ENCODE results near the gene FAM170B.

DNA sequence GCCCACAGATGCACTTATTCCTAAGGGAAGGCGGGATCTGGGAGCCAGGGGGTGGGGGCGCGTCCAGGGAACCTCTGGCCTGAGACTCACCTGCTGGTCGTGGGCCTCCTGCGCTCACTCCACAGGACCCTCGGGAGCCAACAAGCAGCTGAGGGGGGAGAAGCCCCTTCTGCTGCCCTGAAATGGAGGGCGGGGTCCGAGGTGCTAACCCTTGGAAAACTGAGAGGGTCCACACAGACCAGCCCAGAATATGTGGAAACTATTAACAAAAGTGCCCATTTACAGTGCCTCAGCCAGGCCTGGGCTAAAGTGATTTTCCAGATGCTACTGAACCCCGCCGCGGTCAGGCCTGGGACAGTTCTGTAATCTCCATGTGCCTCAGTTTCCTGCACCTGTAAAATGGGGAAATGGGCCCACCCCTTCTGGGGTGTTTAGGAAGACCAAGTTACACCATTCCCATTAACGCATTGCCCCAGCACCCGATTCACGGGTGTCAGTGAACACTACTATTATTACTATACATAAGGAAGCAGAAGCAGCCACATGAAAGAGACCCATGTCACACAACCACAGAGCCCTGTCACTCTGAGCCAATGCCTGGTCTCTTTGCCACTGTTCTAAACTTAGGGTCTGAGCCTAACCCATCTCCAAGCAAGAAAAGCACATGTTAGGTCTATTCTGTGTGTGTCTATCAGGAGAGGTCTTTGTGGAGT, 17.9 kb downstream of the FAM170B start:
- TF ChIP-seq, protein P1, sequence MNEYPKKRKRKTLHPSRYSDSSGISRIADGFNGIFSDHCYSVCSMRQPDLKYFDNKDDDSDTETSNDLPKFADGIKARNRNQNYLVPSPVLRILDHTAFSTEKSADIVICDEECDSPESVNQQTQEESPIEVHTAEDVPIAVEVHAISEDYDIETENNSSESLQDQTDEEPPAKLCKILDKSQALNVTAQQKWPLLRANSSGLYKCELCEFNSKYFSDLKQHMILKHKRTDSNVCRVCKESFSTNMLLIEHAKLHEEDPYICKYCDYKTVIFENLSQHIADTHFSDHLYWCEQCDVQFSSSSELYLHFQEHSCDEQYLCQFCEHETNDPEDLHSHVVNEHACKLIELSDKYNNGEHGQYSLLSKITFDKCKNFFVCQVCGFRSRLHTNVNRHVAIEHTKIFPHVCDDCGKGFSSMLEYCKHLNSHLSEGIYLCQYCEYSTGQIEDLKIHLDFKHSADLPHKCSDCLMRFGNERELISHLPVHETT (tag by site-specific recombination; IDR thresholded peaks at IDR 0.05), result no peak
- TF ChIP-seq, protein P2, sequence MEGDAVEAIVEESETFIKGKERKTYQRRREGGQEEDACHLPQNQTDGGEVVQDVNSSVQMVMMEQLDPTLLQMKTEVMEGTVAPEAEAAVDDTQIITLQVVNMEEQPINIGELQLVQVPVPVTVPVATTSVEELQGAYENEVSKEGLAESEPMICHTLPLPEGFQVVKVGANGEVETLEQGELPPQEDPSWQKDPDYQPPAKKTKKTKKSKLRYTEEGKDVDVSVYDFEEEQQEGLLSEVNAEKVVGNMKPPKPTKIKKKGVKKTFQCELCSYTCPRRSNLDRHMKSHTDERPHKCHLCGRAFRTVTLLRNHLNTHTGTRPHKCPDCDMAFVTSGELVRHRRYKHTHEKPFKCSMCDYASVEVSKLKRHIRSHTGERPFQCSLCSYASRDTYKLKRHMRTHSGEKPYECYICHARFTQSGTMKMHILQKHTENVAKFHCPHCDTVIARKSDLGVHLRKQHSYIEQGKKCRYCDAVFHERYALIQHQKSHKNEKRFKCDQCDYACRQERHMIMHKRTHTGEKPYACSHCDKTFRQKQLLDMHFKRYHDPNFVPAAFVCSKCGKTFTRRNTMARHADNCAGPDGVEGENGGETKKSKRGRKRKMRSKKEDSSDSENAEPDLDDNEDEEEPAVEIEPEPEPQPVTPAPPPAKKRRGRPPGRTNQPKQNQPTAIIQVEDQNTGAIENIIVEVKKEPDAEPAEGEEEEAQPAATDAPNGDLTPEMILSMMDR (tag by site-specific recombination; IDR thresholded peaks at IDR 0.05), result no peak
- TF ChIP-seq, protein P3, sequence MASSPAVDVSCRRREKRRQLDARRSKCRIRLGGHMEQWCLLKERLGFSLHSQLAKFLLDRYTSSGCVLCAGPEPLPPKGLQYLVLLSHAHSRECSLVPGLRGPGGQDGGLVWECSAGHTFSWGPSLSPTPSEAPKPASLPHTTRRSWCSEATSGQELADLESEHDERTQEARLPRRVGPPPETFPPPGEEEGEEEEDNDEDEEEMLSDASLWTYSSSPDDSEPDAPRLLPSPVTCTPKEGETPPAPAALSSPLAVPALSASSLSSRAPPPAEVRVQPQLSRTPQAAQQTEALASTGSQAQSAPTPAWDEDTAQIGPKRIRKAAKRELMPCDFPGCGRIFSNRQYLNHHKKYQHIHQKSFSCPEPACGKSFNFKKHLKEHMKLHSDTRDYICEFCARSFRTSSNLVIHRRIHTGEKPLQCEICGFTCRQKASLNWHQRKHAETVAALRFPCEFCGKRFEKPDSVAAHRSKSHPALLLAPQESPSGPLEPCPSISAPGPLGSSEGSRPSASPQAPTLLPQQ (tag by site-specific recombination; IDR thresholded peaks at IDR 0.05), result no peak
- TF ChIP-seq ZNF48 (tag by site-specific recombination; IDR thresholded peaks at IDR 0.05), result no peak
- TF ChIP-seq KLF9 (tag by site-specific recombination; IDR thresholded peaks at IDR 0.05; ENCODE audit: low read depth), result no peak
- TF ChIP-seq, protein P4, sequence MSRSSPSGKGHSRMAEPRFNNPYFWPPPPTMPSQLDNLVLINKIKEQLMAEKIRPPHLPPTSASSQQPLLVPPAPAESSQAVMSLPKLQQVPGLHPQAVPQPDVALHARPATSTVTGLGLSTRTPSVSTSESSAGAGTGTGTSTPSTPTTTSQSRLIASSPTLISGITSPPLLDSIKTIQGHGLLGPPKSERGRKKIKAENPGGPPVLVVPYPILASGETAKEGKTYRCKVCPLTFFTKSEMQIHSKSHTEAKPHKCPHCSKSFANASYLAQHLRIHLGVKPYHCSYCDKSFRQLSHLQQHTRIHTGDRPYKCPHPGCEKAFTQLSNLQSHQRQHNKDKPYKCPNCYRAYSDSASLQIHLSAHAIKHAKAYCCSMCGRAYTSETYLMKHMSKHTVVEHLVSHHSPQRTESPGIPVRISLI (tag by site-specific recombination; IDR thresholded peaks at IDR 0.05), result no peak
- TF ChIP-seq, protein P5, sequence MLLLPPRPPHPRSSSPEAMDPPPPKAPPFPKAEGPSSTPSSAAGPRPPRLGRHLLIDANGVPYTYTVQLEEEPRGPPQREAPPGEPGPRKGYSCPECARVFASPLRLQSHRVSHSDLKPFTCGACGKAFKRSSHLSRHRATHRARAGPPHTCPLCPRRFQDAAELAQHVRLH (tag by site-specific recombination; IDR thresholded peaks at IDR 0.05), result no peak
- no peak for TF ChIP-seq ZSCAN16 (tag by site-specific recombination; IDR thresholded peaks at IDR 0.05)
- TF ChIP-seq ZNF274 (IDR thresholded peaks at IDR 0.05; ENCODE audit: low read length), result no peak
- TF ChIP-seq ZNF274 (tag by site-specific recombination; IDR thresholded peaks at IDR 0.05; ENCODE audit: borderline replicate concordance), result no peak
- TF ChIP-seq ZXDB (tag by site-specific recombination; IDR thresholded peaks at IDR 0.05), result no peak
- TF ChIP-seq ZNF830 (tag by site-specific recombination; IDR thresholded peaks at IDR 0.05; ENCODE audit: low read depth), result no peak
- TF ChIP-seq, protein P6, sequence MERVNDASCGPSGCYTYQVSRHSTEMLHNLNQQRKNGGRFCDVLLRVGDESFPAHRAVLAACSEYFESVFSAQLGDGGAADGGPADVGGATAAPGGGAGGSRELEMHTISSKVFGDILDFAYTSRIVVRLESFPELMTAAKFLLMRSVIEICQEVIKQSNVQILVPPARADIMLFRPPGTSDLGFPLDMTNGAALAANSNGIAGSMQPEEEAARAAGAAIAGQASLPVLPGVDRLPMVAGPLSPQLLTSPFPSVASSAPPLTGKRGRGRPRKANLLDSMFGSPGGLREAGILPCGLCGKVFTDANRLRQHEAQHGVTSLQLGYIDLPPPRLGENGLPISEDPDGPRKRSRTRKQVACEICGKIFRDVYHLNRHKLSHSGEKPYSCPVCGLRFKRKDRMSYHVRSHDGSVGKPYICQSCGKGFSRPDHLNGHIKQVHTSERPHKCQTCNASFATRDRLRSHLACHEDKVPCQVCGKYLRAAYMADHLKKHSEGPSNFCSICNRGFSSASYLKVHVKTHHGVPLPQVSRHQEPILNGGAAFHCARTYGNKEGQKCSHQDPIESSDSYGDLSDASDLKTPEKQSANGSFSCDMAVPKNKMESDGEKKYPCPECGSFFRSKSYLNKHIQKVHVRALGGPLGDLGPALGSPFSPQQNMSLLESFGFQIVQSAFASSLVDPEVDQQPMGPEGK (tag by site-specific recombination; IDR thresholded peaks at IDR 0.05), result no peak
- TF ChIP-seq ZNF473 (tag by site-specific recombination; IDR thresholded peaks at IDR 0.05), result no peak
- TF ChIP-seq ZNF292 (tag by site-specific recombination; IDR thresholded peaks at IDR 0.05; ENCODE audit: borderline replicate concordance, low read depth), result no peak
